Inflammatory macrophage treated with lipopolysaccharide for 4 hours (primary cell): ENCODE results near the gene ASPG.

Source experiments
- DNase-seq: peaks from one replicate; pipeline ENCODE4 v3.0.0-alpha.2; 2020

The ASPG gene

DNA sequence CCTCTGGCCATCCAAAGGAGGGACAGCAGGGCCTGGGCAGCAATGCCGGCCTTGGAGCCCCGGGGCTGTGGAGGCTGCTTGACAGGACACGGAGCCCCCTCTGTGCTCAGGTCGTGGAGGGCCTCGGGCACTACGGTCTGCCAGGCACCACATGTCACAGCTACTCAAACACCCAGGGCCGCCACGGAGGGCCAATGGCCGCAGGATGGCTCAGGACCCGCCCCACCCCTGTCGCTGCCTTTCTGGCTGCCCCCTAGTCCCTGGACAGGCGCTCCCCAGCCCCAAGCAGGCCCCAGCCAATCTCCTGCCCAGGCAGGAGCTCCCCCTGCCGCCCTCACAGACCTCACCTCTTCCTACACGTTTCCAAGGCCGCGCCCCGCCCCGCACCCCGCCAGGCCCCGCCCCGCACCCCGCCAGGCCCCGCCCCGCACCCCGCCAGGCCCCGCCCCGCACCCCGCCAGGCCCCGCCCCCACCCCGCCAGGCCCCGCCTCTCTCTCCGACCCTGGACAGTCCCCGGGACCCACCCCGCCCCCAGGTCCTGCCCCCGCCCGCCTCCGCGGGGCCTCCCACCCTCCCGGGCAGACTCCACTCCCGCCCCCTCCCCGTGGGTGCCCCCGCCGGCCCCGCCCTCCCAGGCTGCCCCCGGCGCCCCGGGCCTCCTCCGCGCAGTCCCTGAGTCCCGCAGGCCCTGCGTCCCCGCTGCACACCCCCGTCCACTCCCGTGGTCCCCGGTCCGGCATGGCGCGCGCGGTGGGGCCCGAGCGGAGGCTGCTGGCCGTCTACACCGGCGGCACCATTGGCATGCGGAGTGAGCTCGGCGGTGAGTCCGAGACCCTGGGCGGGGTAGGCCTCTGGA is at the start of gene ASPG:
Gene ASPG (plus strand): TSS at position 669 of the 857 bp plus-strand sequence. CDS start 71 bp downstream, at position 740.
- no peak for DNase-seq

DNA sequence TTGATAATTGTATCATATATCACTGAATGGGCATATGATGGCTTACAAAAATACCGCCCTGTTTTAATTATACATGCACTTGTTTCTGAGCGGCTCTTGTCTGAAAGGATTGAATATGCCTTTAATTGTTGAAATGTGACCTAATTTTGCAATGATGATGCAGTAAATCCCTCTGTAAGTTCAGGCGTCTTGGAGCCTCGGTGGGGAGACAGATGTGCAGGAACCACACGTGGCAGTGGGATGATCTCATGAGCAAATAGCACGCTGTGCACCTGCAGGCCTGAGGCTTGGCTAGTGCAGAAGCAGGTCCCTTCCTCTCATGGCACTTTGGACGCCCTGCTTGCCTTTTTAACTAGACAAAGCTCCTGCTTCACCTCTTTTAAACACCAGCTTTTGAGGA is 49.3 kb upstream of the ASPG start:
- no peak for DNase-seq

DNA sequence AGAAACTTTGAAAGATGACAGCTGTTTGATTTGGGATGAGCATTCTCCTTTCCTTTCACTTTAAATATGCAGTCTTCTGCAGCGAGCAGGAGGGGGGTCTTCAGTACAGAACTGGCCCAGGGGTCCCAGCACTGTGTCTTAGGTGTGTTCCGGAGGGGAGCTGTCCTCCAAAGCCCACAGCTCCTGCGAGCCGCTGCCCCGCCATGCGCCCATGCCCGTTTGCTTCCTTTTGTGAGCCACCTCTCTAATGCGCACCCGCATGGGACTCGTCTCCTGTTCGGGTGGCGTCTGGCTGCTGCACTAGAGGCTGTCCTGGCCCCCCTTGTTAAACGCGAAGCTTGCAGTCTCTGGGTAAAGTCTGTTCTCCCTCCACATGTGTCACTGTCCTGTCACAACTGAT is 48.4 kb upstream of the ASPG start:
- no peak for DNase-seq

DNA sequence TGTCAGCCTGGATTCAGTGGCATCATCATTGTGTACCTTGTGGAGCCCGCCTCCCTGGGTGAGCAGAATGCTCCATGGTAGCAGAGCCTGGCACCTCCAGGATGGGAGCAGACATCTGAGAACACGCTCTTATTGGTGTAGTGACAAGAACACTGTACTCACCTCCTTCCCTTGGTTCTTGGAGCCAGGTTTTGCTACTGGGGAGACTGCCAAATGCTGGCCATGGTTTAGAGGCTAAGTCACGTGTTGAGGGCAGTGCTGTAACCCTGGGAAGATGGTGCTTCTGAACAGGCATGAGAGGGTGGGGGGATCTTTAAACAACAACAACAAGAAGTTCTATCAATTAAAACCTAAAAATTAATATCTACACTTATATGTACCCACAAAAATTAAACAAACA is 47.6 kb upstream of the ASPG start:
- DNase-seq, result no peak

DNA sequence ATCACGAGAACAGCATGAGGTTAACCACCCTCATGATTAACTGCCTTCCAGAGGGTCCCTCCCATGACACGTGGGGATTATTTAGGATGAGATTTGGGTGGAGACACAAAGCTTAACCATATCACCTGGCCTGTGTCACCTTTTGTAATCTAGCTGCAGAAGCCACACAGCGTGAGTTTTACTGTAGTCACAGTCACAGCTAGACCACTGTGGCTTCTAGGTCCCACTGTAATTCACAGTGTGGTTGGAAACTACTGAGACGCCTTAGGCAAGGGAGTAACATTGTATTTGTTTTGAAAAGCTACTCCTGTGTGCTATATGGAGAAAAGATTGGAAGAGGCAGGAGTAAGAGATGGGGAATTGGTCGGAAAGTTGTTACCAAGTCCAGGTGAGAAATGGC is 46.3 kb upstream of the ASPG start:
- DNase-seq, result no peak

DNA sequence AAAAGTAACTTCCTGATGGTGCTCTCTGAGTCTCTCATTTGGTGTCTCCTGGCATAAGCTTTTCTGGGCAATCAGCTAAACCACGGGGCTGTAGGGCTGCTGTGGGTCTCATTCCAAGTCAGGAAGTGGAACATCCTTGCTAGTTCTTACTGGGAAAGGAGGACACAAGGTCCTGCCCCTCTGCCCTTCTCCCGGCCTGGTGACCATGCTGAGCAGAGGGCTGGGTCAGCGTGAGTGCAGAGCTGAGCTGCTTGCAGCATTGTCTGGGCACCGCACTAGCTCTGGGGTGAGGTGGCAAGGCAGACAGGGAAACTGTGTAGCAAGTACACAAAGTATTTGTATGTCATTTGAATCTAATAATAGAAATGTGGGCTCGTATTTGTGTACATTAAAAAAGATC is 45.0 kb upstream of the ASPG start:
- no peak for DNase-seq

DNA sequence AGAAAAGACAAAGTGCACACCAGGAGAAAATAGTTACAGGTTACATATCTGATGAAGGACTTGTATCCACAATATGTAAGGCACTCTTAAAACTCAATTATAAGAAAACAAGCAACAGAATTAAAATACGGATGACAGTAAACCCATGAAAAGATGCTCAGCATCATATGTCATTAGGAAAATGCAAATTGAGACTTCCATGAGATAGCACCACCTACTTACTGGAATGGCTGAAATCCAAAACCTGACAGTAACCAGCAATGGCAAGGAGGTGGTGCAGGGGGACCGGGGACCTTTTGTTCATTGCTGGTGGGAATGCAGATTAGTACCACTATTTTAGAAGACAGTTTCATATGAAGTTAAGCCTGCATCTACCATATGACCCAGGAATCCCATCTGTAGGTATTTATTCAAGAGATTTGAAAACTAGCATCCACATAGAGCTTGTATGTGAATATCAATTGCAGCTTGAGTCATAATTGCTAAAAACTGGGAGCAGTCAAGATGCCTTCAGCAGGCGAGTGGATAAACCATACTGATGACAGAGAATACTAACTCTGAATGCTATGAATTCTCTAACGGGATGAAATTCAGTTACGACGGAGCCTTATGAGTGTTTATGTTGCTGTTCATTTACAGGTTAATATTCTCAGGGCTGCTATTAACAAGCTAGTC is 43.9 kb upstream of the ASPG start:
- DNase-seq, result no peak

DNA sequence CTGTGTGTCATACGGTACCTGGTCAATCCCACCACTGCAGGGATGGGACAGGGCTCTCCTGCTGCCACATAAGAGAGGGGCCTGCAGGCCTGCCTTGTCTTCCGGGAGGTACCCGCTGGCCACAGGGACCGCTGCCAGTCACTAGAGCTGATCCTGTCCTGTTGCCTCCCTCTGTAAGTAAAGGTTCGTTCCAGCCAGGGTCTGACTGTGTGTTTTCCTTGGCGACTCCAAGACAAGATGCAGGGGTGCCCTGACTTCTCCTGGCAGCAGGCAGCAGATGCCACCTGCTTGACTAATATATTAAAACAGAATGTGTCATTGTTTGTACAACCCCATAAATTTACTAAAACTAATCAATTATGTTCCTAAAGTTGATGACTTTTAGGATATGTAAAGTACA is 41.5 kb upstream of the ASPG start:
- no peak for DNase-seq

DNA sequence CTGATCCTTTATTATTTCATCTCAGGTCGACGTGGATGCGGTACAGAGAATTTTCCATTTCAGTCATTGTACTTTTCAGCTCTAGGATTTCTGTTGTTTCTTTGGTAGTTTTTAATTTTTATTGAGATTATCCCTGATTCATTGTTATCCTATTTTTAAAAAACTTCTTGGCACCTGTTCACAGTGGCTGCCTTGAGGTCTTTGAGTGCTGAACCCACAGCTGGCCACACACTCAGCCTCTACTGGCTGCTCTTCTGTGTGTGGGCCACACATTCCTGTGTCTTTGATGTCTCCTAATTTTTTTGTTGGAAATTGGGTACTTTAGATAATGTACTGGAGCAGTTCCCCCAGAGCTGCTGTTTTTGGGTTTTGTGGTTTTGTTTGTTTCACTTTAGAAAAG is 37.7 kb upstream of the ASPG start:
- DNase-seq, result no peak

DNA sequence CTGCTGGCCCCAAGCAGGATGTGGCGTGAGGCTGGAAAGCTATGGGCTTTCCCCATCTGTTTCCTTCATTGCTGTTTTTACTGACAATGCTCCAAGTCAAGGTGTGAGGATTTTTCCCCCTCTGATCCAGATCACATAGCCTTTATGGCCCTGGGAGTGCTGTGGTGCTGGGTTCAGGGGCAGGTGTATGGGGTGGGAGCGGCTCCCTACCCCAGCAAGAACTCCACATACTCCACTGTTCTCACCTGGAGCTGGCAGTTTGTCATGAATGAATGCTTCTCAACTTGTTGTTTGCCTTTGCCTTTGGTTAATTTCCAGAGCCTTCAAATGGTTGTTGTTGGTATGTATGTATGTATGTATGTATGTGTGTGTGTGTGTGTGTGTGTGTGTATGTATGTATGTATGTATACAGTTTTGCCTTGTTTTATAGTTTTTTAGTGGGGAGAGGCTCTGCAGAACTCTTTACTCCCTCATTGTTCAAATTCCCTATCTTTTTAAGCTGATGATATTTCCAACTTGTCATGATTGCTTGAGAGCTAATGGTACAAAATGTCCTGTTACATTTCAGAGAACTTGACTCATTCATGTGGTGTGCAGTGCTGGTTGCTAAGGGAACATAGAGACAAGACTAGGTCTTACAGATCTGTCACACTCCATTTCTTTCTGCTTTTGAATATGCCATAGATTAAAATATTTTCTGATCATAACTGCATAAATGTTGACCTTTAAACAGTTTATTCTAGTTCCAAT is 36.6 kb upstream of the ASPG start:
- no peak for DNase-seq

DNA sequence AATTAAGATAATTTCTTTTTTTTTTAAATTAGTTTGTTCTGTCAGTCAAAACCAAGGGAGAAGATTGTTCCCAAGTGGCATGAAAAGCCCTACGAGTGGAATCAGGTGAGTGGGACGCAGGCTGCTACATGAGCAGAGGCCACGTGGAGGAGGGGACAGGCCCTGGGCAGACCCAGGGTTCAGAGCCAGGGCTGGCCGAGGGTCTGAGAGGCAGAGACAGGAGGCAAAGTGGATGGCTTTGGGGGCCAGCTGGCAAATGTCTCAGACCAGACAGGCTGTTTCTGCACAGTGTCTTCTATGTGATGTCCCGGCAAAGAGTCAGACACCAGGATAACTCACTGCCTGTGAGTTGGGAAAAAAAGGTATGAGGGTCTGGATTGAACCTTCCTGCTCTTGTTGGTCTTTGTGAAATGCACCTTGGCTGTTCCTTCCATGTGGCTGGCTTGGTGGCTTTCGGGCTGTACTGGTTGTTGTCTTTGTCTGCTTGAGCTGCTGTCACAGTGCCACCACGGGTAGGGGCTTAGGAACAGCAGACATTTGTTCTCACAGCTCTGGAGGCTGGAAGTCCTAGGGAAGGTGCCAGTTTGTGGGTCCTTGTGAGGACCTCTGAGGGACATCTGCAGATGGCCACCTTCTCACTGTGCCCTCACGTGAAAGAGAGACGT is 35.8 kb upstream of the ASPG start:
- DNase-seq, result no peak

DNA sequence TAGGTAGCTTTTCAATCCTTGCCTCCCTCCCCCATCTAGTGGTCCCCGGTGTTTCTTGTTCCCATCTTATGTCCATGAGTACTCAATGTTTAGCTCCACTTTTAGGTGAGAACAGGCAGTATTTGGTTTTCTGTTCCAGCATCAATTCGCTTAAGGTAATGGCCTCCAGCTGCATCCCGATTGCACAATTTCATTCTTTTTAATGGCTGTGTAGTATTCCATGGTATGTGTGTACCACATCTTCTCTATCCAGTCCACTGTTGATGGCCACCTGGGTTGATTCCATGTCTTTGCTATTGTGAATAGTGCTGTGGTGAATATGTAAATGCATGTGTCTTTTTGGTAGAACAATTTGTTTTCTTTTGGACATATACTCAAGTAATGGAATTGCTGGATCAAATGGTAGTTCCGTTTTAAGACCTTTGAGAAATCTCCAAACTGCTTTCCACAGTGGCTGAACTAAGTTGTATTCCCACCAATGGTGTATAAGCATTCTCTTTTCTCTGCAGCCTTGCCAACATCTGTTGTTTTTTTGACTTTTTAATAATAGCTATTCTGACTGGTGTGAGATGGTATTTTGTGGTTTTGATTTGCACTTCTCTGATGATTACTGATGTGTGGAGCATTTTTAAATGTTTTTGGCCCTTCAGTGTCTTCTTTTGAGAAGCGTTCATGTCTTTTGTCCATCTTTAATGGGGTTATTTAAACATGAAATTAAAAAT is 34.2 kb upstream of the ASPG start:
- no peak for DNase-seq

DNA sequence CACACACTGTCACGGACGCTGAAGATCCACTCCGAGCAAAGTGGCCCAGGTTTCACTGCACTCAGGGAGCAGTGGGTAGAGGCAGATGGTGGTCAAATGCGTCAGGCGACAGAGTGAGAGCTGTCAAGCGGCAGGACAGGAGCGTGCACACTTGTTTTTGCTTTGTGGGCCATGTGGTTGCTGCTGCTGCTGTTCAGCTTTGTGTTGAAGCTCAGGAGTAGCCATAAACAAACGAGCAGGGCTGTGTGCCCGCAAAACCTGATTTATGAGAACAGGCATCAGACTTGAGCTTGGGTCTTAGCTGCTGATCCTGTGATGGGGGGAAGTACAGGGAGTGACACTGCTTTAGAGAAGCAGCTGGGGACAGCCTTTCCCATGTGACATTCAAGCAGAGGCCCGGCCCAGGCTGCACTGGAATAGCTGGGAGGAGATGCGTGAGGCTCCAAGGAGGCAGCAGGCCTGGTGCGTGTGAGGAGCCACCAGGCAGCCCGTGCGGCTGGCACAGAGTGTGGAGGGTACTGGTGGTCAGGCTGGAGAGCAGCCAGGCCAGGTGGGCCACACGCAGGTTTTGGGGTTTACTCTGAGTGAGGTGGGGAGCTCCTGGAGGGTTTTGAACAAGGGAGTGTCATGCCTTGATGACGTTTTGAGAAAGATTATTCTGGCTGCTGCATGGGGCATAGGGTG is 31.1 kb upstream of the ASPG start:
- DNase-seq, result no peak

DNA sequence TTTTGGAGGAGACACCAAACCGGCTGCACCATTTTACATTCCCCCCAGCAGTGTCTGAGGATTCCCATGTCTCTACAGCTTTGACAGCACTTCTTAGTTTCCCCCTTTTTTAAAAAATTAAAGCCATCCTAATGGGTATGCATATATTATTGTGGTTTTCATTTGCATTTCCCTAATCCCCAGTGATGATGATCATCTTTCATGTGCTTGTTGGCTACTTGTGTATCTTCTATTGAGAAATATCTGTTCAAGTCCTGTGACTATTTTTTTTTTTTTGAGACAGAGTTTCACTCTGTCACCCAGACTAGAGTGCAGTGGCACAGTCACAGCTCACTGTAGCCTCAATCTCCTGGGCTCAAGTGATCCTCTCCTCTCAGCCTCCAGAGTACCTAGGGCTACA is 23.2 kb upstream of the ASPG start:
- peak; percentile 60 for DNase-seq

DNA sequence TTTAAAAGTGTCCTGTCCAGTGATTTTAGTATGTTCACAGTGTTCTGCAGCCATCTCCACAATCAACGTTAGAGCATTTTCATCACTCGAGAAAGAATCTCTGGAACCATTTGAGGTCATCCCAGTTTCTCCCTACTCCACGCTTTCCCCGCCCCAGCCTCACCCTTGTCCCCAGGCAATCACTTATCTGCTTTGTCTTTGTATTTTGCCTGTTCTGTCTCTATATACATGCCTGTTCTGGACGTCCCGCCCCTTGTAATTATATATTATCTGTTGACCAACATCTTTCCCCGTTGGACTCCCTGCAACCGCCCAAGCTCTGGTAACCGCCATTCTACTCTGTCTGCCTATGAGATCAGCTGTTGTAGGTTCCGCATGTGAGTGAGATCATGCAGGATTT is 21.5 kb upstream of the ASPG start:
- no peak for DNase-seq

DNA sequence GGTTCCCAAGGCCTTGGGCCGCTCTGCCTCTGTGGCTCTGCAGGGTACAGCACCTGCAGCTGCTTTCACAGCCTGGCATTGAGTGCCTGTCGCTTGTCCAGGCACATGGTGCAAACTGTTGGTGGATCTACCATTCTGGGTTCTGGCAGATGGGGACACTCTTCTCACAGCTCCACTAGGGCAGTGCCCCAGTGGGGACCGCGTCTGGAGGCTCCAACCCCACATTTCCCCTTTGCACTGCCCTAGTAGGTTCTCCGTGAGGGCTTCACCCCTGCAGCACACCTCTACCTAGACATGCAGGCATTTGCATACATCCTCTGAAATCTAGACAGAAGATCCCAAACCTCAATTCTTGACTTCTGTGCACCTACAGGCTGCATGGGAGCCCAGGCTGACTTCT is 19.2 kb upstream of the ASPG start:
- DNase-seq, result no peak

DNA sequence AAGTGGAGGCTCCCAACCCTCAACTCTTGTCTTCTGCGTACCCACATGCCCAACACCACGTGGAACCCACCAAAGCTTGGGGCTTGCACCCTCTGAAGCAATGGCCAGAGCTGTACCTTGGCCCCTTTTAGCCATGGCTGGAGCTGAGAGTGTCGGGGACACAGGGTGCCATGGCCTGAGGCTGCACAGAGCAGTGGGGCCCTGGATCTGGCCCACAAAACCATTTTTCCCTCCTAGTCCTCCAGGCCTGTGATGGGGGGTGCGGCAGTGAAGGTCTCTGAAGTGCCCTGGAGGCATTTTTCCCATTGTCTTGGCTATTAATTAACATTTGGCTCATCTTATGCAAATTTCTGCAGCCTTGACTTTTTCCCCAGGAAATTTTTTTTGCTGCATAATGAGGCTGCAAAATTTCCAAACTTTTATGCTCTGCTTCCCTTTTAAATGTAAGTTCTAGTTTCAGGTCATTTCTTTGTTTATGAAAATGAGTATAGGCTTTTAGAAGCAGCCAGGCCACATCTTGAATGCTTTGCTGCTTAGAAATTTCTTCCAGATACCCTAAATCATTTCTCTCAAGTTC is 18.7 kb upstream of the ASPG start:
- peak; percentile 67 for DNase-seq

DNA sequence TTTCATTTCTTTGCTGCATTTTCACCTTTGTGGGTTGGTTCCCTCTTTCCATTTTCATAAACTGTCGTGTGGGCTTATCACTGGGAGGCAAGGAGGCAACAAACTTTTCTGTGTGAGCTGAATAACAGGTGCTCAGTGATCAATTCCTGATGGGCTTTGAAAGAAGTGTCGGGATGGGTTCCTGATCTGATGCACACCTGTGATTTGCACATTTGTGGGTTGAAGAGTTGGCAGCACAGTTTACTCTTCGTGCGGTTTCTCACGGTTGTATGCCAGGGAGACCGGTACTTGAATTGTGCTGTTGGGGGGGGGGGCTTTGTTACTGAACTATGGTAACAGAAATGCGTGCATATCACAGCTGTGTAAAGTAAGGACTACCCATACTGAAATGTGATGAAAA is 16.0 kb upstream of the ASPG start:
- no peak for DNase-seq

DNA sequence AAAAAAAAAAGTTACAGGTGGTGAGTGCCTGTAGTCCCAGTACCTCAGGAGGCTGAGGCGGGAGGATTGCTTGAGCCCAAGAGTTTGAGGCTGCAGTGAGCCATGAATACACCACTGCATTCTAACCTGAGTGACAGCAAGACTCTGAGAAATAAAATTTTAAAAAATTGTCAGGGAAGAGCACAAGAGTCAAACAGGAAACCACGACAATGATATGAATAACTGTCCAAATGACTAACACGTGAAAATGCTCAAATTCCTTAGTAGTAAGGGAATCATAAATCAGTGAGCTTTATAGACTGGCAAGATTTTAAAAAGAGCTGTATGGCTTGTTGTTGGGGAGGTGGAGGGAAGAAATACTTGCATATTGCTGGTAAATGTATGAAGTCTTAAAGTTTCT is 12.9 kb upstream of the ASPG start:
- no peak for DNase-seq

DNA sequence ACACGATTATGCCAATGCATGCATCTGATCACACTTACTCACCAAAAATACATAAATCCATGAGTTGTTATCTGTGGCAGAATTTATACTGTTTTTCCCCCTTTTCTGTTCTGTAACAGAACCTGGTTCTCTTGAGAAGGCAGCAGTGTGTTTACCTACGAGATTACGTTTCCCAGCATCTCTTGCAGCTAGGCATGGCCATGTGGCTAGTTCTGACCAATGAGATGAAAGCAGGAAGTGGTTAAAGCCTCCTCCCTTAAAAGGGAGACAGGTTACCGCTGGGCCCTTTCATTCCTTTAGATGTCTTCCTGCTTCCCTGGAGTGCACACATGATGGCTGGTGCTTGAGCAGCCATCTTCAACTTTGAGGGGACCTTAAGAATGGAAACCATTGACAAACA is 11.7 kb upstream of the ASPG start:
- no peak for DNase-seq

DNA sequence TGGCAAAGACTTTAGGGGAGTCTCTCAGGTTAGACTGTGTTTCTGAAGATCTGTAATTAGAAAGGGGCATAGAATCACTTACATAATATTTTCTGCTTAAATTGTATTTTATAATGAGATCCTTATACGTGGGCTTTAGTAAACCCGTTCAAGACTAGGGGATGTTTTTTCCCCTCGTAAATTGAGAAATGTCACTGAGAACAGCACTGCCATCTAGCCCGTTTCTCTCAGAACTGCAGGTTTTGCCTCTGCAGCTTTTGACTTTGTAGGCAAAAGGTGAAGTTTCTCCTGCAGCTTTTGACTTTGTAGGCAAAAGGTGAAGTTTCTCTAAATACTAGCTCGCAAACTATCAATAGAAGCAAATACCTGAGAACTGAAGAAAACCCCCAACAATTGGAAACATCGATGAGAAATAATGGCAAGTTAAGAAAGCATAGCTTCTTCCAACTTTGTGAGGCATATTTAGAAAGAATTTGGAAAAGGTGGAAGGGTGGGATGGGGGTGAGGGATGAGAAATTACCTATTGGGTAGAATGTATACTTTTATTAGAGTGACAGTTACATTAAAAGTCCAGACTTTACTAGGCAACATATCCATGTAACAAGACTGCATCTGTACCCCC is 9.9 kb upstream of the ASPG start:
- DNase-seq, result no peak
